Measurements from ENCODE around the gene CDH11. TPM values are rescaled to one million over a fixed set of nuclear protein-coding genes. Genes with fewer than 3 reads are reported as not detected.

The CDH11 gene
- total RNA-seq, 4 donors from 2014 or later: 4.0 to 14.2 (median 8.6) TPM

GRCh38 chr16:65041667-65042066 lies 80.2 kb downstream of the CDH11 start:
- Histone ChIP-seq H3K36me3 (no peaks in the 10 kb centered on the region), H3K27me3 (no peaks in the 10 kb centered on the region), H3K9me3 (no peaks in the 10 kb centered on the region), H3K4me1 (no peaks in the 10 kb centered on the region), H3K4me3 (no peak overlapping the region), H3K27ac (no peak overlapping the region)
- ATAC-seq (no peak), DNase-seq (no peak)
- in situ Hi-C loops (cut with MboI; ENCODE audit: low sequenced_read_pairs in 4 of 4) (no loop called here), intact Hi-C loops (cut with DNase I; ENCODE audit: low total_unique reads) (no loop called here)
- TF ChIP-seq POLR2A (IDR thresholded peaks at IDR 0.05) (no peak), CTCF (IDR thresholded peaks at IDR 0.05 in 4 of 5, conservative IDR thresholded peaks at IDR 0.05 in 1 of 5) (no peak)

- in situ Hi-C loops (cut with MboI; ENCODE audit: low sequenced_read_pairs in 4 of 4): no loop called here
Measured at GRCh38 chr16:65038100-65038499, 83.8 kb downstream of the CDH11 start.

GRCh38 chr16:65037556-65037955 lies 84.3 kb downstream of the CDH11 start:
- TF ChIP-seq CTCF (IDR thresholded peaks at IDR 0.05 in 4 of 5, conservative IDR thresholded peaks at IDR 0.05 in 1 of 5) (no peak), POLR2A (IDR thresholded peaks at IDR 0.05) (no peak)
- Histone ChIP-seq H3K4me3 (no peak overlapping the region), H3K27me3 (no peaks in the 10 kb centered on the region), H3K9me3 (no peaks in the 10 kb centered on the region), H3K27ac (no peak overlapping the region), H3K36me3 (no peaks in the 10 kb centered on the region), H3K4me1 (no peaks in the 10 kb centered on the region)
- intact Hi-C loops (cut with DNase I; ENCODE audit: low total_unique reads): no loop called here
- ATAC-seq (no peak), DNase-seq (no peak)
- in situ Hi-C loops (cut with MboI; ENCODE audit: low sequenced_read_pairs in 4 of 4): no loop called here

More at GRCh38 chr16:65038100-65038499, 83.8 kb downstream of the CDH11 start:
- Histone ChIP-seq H3K4me3 (no peak overlapping the region), H3K4me1 (no peaks in the 10 kb centered on the region), H3K36me3 (no peaks in the 10 kb centered on the region), H3K27ac (no peak overlapping the region), H3K27me3 (no peaks in the 10 kb centered on the region), H3K9me3 (no peaks in the 10 kb centered on the region)
- TF ChIP-seq CTCF (IDR thresholded peaks at IDR 0.05 in 4 of 5, conservative IDR thresholded peaks at IDR 0.05 in 1 of 5): no peak
- TF ChIP-seq POLR2A (IDR thresholded peaks at IDR 0.05): no peak
- intact Hi-C loops (cut with DNase I; ENCODE audit: low total_unique reads): no loop called here
- no peak for DNase-seq
- ATAC-seq: no peak

GRCh38 chr16:65034915-65035314 lies 86.9 kb downstream of the CDH11 start:
- Histone ChIP-seq H3K4me1 (no peaks in the 10 kb centered on the region), H3K4me3 (no peak overlapping the region), H3K36me3 (no peaks in the 10 kb centered on the region), H3K9me3 (no peaks in the 10 kb centered on the region), H3K27me3 (no peaks in the 10 kb centered on the region), H3K27ac (no peak overlapping the region)
- TF ChIP-seq POLR2A (IDR thresholded peaks at IDR 0.05) (no peak), CTCF (IDR thresholded peaks at IDR 0.05 in 4 of 5, conservative IDR thresholded peaks at IDR 0.05 in 1 of 5) (no peak)
- intact Hi-C loops (cut with DNase I; ENCODE audit: low total_unique reads): no loop called here
- ATAC-seq (no peak), DNase-seq (no peak)
- in situ Hi-C loops (cut with MboI; ENCODE audit: low sequenced_read_pairs in 4 of 4): no loop called here

GRCh38 chr16:65032387-65032786 lies 89.5 kb downstream of the CDH11 start:
- H3K4me3 ChIP-seq: no peak overlapping the region
- TF ChIP-seq CTCF (IDR thresholded peaks at IDR 0.05 in 4 of 5, conservative IDR thresholded peaks at IDR 0.05 in 1 of 5) (no peak), POLR2A (IDR thresholded peaks at IDR 0.05) (no peak)
- in situ Hi-C loops (cut with MboI; ENCODE audit: low sequenced_read_pairs in 4 of 4): no loop called here
- H3K36me3 ChIP-seq: no peaks in the 10 kb centered on the region
- H3K4me1 ChIP-seq: no peaks in the 10 kb centered on the region
- ATAC-seq (no peak), DNase-seq (no peak)
- intact Hi-C loops (cut with DNase I; ENCODE audit: low total_unique reads): no loop called here
- no peak overlapping the region for H3K27ac ChIP-seq
- H3K27me3 ChIP-seq: no peaks in the 10 kb centered on the region
- no peaks in the 10 kb centered on the region for H3K9me3 ChIP-seq

All from gastrocnemius medialis (tissue), 4 donors.